Body of pancreas (tissue), 4 donors: ENCODE results near the gene SOWAHA.
"Not testable (repeated sequence)": the region's sequence is repeated elsewhere in the genome, so short reads cannot be mapped to it uniquely, and the experiment has no call there.

Experiments
- POLR2A ChIP-seq, 3 donors: fragments of 450-650 bp; IDR thresholded peaks; one replicate each; pipeline ENCODE4 v1.6.1; 2016; ENCODE audit warnings: antibody characterized with exemption in 3 of 3, mild to moderate bottlenecking in 2 of 3
- TF ChIP-seq, protein P1 (sequence below), 7 experiments: fragments of 450-650 bp in 4 of 7; fragments of 200-600 bp in 3 of 7; sonication (generic) in 3 of 7; IDR thresholded peaks; one replicate each; pipeline ENCODE4 v1.5.1; 2016 to 2019; ENCODE audit warnings: antibody characterized with exemption in 7 of 7

DNA sequence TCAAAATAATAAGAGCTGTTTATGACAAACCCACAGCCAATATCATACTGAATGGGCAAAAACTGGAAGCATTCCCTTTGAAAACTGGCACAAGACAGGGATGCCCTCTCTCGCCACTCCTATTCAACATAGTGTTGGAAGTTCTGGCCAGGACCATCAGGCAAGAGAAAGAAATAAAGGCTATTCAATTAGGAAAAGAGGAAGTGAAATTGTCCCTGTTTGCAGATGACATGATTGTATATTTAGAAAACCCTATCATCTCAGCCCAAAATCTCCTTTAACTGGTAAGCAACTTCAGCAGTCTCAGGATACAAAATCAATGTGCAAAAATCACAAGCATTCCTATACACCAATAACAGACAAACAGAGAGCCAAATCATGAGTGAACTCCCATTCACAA lies 8.9 kb upstream of the SOWAHA start:
- TF ChIP-seq, protein P1, sequence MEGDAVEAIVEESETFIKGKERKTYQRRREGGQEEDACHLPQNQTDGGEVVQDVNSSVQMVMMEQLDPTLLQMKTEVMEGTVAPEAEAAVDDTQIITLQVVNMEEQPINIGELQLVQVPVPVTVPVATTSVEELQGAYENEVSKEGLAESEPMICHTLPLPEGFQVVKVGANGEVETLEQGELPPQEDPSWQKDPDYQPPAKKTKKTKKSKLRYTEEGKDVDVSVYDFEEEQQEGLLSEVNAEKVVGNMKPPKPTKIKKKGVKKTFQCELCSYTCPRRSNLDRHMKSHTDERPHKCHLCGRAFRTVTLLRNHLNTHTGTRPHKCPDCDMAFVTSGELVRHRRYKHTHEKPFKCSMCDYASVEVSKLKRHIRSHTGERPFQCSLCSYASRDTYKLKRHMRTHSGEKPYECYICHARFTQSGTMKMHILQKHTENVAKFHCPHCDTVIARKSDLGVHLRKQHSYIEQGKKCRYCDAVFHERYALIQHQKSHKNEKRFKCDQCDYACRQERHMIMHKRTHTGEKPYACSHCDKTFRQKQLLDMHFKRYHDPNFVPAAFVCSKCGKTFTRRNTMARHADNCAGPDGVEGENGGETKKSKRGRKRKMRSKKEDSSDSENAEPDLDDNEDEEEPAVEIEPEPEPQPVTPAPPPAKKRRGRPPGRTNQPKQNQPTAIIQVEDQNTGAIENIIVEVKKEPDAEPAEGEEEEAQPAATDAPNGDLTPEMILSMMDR (IDR thresholded peaks at IDR 0.05): not testable (repeated sequence)
- not testable (repeated sequence) for TF ChIP-seq POLR2A (IDR thresholded peaks at IDR 0.05)
